D341Med (cell line): ENCODE results near the gene CD300A.
A peak's percentile ranks its signal among the peaks of the same experiment; 100 is the strongest.
"Not testable (repeated sequence)": the region's sequence is repeated elsewhere in the genome, so short reads cannot be mapped to it uniquely, and the experiment has no call there.

Source experiments
- DNase-seq: peaks from one replicate; pipeline ENCODE4 v3.0.0; 2012; ENCODE audit warnings: low spot score

CD300A gene

DNA sequence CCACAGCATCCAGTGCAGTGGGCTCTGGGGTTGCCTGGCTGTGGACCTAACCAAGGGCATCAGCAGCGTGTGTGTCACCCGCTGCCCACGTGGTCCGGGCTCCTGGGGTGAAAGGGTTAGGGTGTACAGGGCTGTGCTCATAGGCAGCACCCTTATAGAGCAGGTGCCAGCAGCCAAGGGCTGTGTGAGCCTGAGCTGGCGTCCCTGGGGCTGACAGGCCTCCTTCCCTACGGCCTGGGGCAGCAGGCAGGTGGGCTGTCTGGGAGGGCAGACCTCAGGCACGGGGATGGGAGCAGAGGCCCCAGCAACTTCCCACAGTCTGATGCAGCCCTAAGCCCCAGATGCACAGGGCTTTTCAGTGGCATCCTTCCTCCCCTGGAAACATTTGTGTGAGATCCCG, 13.9 kb downstream of the CD300A start:
- no peak for DNase-seq

DNA sequence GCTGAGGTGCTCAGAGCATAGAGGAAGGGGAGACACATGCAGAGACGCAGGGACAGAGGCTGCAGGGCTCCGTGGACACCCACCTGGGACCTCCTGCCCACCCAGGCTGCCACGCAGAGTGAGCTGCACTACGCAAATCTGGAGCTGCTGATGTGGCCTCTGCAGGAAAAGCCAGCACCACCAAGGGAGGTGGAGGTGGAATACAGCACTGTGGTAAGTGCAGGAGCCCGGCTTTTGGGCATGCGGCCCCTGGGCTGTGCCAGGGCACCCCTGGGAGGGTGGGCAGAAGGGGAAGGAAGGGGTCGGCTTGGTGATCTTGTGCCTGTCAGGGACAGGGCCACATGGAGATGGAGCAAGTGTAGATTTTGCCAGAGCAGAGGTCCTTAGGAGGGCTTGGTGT, 15.2 kb downstream of the CD300A start:
- no peak for DNase-seq

DNA sequence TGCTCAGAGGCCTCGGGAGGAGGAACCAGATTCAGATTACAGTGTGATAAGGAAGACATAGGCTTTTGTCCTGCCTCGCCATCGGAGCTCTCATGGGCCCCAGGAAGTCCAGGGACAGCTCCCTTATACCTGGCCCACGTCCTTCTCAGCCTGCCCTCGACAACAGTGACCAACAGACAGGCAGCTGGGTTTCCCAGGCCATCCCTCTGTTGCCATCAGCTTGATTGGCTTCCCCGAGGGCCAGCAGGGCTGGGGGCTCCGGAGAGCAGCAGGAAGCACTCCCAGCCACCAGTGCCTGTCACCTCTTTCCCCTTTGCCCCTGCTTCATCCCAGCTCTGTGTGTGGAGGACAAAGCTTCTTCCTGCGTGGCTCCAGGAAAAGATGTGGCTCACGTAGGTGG, 17.6 kb downstream of the CD300A start:
- DNase-seq: no peak

DNA sequence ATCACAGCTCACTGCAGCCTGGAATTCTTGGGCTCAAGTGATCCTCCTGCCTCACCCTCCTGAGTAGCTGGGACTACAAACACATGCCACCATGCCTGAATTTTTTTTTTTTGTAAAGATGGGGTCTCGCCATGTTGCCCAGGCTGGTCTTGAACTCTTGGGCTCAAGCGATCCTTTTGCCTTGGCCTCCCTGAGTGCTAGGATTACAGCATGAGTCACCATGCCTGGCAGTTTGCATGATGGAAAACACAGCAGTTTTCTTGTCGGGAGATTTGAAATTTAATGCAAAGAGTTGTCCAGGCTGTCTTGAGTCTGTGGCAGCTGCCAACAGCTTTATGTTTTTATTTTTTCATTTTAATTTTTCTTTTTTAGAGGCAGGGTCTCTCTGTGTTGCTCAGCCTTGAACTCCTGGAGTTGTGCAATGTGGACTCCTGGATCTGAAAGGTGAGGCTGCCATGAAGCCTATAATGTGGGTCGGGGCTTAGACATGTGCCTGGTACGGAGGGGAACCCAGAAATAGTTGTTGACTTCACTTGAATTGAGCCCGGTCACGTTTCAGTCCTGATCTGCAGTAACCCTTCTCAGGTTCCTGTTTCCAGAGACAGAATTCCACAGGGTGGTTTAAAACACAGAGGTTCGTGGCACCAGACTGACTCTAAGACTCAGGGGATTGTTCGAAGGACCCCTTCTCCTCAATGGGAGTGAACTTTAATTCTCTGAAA, 18.7 kb downstream of the CD300A start:
- DNase-seq: no peak

DNA sequence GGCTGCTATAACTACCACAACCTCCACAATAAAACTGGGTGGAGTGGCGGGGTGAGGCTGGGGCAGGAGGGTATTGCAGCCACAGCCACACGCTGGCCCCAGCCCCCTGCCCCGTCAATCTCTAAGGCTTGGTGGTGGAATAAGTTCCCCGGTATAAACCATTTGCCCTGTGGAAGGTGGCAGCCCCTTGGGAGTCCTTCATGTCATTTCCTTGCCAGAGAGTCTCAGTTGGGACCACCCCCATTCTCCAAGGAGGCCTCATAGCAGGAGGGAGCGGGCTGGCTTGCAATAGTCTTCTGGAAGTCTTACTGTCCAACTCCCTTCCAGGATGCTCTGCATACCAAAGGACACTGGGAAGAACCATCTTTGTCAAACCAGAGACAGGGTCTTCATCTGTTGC, 19.4 kb downstream of the CD300A start:
- no peak for DNase-seq

DNA sequence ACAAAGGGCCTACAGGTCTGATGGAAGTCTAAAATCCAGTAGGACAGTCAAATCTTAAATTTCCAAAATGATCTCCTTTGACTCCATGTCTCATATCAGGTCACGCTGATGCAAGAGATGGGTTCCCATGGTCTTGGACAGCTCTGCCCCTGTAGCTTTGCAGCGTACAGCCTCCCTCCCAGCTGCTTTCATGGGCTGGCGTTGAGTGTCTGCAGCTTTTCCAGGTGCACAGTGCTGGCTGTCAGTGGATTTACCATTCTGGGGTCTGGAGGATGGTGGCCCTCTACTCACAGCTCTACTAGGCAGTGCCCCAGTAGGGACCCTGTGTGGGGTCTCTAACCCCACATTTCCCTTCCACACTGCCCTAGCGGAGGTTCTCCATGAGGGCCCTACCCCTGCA, 21.8 kb downstream of the CD300A start:
- DNase-seq: not testable (repeated sequence)

DNA sequence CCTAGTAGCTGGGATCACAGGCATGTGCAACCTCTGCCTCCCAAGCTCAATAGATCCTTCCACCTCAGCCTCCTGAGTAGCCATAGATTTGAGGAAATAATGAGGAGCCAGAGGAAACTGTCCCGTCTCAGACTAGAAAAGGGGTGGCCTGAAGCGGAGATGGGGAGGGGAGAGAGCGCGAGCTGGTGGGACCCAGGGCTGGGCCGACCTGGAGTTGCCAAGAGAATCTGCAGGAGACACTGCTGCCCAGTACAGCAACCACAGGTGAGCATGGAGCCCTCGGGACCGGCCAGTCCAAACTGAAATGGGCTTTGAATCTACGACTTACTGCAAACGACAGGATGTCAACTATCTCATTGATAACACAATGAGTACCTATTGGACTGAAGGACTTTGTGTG, 24.3 kb downstream of the CD300A start:
- peak; percentile 21 for DNase-seq

DNA sequence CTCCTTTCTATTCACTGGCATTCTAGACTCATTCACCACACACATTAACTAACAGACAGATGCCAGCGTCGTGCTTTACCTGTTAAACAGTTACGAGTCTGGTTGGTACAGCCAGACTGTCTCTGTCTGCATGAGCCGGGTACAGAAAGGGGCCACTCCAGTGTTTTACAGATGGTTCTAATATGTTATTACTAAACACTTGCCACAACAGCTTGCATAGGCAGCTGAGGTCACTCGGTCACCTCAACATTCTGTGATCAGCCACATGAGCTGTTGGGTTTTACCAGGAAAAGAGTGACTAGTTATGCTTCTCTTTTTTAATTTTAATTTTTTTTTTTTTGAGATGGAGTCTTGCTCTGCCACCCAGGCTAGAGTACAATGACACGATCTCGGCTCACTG, 25.2 kb downstream of the CD300A start:
- no peak for DNase-seq

DNA sequence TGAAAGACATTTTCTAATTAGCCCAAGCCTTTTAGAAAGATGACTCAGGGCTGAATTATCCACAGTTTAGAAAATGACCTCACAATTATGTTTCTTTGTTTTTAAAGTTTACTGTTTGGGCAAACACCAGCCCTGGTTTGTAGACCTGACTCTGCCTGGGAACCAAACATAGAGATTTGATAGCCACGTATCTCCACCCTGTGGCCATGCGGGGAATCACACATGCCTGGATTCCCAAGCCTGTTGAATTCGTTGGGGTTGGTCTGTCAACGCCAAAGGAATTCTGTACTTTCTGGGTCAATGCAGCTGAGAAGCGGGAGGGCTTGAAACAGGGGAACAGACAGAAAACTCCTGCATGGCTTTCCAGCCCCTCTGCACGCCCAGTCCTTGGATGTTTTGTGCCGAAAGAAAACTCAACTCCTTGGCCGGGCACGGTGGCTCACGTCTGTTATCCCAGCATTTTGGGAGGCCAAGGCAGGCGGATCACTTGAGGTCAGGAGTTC, 26.9 kb downstream of the CD300A start:
- peak; percentile 87 for DNase-seq

DNA sequence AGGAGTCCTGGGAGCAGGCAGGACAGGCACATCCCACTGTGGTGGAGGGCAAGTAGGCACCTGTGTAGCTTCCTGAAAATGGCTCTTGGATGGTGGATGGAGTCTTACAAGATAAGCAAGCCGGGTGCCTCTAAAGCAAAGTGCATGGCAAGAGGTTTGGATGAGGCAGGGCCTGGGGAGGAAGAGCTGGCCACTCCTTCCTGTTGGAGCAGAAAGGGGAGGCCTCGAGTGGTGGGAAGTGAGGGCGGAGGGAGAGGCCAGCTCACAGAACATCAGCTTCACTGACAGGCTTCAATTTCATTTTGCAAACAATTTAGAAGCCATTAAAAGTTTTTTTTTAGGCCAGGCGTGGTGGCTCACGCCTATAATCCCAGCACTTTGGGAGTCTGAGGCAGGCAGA, 31.0 kb downstream of the CD300A start:
- peak; percentile 14 for DNase-seq

DNA sequence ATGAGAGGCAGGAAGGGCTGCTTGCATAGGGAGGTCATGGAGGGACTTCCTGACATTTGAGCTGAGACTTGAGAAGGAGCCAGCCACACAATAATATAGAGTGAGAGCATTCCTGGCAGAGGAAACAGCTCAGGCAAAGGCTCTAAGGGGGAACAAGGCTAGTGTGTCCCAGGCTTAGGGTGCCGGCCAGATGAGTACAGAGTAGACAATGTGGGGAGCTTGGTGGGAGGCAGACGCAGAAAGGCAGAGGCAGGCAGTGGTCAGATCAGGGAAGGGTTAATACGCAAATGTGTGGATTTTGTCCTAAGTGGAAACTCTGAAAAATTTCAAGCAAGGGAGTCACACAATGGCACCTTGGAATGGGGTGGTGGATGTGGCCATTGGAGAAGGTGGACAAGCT, 33.6 kb downstream of the CD300A start:
- no peak for DNase-seq

DNA sequence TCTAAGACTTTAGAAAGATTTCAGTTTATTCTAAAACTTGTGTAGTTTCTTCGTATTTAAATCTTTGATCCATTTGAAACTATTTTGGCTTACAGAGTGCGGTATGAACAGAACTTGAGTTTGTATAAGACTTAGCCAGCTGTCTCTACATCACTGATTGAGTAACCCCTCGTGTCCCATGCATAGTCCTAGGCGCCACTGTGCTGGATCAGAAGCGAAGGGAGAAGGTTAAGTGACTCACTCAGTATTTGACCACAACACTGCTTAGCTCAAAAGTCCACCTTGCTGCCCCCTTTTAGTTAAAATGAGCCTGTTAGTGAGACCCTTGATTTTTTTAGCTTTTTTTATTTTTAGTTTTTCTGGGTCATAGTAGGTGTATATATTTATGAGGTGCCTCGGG, 36.4 kb downstream of the CD300A start:
- DNase-seq: no peak

DNA sequence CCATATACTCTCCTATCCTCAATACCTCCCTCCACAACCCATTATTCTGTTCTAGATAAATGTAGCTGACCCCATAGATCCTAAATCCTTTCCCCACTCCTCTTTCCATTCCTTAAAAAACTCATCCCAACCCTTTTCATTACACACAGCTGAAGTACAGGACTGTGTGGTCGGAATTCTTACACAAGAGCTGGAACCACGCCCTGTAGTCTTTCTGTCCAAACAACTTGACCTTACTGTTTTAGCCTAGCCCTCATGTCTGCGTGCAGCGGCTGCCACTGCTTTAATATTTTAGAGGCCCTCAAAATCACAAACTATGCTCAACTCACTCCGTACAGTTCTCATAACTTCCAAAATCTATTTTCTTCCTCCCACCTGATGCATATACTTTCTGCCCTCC, 37.5 kb downstream of the CD300A start:
- not testable (repeated sequence) for DNase-seq

DNA sequence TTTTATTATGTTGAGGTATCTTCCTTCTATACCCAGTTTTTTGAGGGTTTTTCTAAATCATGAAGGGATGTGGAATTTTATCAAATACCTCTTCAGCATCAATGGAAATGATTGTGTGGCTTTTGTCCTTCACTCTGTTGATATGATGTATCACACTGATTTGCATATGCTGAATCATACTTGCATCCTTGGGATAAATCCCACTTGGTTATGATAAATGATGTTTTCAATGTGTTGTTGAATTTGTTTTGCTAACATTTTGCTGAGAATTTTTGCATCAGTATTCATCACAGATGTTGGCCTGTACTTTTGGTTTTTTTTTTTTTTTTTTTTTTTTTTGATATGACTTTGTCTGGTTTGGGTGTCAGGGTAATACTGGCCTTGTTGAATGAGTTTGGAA, 41.7 kb downstream of the CD300A start:
- DNase-seq: no peak

DNA sequence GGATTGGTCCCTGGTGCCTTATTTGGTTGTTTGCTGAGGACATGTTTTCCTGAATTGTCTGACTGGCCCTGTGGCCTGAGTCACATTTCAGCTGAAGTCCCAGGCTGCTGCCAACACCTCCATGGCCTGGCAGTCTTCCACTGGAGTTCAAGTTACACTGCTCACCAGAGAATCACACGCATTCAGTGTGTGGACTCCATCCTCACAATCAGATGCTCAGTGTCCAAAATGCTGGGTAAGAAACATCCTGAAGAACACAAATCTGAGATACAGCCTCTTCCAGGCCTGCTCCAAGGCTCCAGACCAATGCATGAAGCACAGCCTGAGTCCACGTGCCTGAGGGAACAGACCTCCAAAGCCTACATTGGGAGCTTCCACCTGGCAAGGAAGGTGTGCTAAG, 45.6 kb downstream of the CD300A start:
- DNase-seq: no peak

DNA sequence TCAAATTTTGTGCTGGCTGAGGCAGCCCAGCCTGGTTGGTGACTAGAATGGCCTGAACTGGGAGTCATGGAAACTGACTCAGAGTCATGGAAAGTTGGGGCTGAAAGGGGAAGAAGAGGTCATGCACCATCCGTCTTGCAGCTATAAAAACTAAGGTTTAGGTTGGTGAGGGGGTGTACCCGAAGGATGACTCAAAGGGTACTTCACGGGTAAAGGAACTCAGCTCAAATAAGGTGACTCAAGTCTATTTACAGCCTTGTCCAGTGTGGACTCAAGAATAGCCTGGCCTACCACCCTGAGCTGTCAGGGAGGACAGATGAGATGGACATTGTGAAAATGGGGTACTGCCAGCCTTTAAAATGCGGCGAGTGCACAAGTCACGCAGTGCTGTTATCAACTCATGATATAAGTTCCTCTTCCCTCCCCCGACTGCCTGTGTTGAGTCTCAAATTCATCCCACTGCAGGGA, 46.2 kb downstream of the CD300A start:
- no peak for DNase-seq

DNA sequence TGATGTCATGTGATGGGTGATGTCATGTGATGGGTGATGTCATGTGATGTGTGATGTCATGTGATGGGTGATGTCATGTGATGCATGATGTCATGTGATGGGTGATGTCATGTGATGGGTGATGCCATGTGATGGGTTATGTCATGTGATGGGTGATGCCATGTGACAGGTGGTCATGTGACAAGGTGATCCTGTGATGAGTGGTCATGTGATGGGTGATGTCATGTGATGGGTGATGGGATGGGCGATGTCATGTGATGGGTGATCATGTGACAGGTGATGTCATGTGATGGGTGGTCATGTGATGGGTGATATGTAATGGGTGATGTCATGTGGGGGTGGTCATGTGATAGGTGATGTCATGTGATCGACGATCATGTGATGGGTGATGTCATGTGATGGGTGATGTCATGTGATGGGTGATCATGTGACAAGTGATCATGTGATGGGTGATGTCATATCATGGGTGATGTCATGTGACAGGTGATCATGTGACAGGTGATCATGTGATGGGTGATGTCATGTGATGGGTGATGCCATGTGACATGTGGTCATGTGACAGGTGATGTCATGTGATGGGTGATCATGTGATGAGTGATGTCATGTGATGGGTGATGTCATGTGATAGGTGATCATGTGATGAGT, 47.7 kb downstream of the CD300A start:
- DNase-seq: peak; percentile 31

DNA sequence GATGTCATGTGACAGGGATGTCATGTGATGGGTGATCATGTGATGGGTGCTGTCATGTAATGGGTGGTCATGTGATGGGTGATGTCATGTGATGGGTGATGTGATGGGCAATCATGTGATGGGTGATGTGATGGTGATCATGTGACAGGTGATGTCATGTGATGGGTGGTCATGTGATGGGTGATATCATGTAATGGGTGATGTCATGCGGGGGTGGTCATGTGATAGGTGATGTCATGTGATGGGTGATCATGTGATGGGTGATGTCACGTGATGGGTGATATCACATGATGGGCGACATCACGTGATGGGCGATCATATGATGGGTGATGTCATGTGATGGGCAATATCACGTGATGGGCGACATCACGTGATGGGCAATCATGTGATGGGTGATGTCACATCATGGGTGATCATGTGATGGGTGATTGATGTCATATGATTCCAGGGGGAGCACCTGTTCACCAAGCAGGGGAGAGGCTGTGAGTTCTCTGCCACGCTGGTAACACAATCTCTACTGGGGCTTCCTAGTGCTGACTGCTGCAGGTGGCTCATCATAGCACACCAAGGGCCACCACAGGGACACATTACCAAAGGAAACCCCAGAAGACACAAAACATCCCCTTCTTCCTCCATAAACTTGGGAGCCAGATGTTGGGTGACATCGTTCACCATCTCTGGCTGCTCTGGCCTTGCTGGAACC, 48.3 kb downstream of the CD300A start:
- DNase-seq: peak; percentile 32

DNA sequence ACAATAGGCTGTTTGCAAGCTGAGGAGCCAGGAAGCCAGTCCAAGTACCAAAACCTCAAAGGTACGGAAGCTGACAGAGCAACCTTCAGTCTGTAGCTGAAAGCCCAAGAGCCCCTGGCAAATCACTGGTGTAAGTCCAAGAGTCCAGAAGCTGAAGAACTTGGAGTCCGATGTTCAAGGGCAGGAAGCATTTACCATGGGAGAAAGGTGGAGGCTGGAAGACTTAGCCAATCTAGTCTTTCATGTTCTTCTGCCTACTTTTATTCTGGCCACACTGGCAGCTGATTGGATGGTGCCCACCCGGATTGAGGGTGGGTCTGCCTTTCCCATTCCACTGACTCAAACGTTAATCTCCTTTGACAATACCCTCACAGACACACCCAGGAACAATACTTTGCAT, 49.5 kb downstream of the CD300A start:
- no peak for DNase-seq

DNA sequence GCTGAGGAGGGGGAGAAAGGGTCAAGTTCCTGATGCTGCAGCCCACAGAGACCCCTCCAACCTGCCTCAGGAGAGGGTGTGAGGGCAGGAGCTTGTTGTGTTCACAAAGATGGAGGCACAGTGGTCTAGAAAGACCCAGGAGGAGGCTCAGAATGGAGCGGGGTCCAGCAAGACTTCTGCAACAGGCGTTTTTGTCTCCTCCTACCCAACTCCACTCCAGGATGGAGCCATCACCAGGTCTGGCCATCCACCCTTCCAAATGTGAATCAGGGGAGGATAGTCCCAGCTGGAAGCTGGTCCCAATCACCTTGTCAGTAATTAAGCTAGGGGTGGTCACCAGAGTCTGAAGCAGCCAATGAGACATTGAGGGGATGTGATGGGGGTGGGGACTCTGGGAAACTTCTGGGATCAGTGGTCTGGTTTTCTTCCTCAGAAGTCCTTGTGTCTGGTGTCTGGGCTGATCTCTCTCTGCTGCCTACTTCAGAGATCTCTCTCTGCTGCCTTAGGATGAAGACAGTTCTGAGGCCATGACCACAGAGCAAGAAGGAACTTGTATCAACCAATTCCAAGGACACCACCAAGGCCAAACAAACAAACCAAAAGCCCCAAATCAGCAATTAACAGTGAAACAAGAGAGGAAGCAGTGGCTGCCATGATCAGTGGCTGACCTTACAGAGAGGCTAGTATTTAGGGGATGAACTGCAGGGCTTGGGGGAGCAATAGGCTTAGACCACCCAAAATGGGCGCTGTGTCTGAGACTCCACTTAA, 50.3 kb downstream of the CD300A start:
- DNase-seq: no peak

DNA sequence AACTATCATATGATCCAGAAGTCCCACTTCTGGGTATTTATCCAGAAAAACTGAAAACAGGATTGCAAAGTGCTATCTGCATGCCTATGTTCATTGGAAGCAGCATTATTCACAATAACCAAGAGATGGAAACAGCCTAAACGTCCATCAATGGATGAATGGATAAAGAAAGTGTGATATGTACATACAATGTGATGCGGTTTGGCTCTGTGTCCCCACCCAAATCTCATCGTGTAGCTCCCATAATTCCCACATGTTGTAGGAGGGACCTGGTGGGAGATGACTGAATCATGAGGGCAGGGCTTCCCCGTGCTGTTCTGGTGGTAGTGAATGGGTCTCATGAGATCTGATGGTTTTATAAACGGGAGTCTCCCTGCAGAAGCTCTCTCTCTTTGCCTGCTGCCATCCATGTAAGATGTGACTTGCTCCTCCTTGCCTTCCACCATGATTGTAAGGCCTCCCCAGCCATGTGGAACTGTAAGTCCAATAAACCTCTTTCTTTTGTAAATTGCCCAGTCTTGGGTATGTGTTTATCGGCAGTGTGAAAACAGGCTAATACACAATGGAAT, 52.1 kb downstream of the CD300A start:
- not testable (repeated sequence) for DNase-seq

DNA sequence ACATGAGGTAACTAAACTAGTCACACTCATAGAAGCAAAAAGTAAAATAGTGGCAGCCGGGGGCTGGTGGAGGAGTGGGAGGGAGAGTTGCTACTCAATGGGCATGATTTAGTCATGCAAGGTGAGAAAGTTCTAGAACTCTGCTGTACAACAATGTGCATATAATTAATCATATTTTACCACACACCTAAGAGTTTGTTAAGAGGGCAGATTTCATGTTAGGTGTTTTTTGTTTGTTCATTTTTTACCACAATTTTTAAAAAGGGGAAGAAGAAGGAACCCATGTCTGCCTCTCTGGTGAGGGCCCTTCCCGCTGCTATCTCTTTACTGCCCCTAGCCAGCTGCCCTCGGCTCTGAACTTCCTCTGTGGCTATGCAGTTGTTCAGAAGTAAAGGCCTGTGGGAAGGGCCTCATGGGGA, 53.6 kb downstream of the CD300A start:
- DNase-seq: peak; percentile 22
